Measurements from ENCODE around the gene AMOTL1. TPM values are rescaled to one million over a fixed set of nuclear protein-coding genes. Genes with fewer than 3 reads are reported as not detected.

The AMOTL1 gene
- total and polyA plus RNA-seq, 2 donors from 2014 or later: 6.1 to 52.3 TPM

DNA sequence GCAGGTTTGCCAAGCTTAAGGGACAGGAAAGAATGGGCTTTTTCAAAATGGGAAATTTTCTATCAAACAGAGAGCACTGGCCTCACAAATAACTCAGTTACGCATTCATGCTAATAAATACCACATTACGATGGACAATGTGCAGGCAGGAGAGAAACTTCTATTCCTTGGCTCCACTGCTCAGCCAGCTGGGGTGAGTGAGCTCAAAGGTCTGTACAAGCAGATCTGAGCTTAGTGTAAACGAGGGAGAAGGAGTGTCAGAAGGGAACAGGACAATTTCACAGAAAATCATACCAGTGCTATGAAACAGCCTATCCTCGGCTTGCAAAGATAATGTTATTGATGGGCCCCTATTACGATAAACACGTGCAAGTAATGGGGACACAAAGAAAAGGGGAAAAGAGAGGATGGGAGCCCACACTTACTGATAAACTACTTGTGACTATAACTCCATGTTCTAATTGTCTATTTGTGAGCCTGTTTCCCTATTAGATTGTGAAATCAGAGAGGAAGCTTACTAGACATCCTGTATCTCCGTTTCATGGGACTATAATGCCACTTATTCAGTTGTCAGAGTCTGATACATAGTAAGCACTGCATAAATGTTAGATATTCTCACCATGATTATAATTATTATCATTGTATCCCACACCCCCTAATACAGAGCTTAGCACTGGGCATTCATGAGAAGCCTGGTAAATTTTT, 46.3 kb downstream of the AMOTL1 start:
- Histone ChIP-seq H3K9me3 (ENCODE audit: control insufficient read depth in 2 of 3, insufficient read depth in 1 of 3, low read length in 3 of 3) (no peaks in the 10 kb centered on the region), H3K36me3 (ENCODE audit: control insufficient read depth in 2 of 3, insufficient read depth in 3 of 3, low read length in 3 of 3) (peaks cover 0 to 8% (median 2%) of the 10 kb centered on the region in 3 donors), H3K27ac (ENCODE audit: low read depth in 2 of 2, low read length in 2 of 2) (peak overlapping the region in 1 of 2 donors; percentile 5), H3K4me3 (ENCODE audit: low read length in 3 of 3) (no peak overlapping the region), H3K9ac (ENCODE audit: low read length in 3 of 3) (no peak overlapping the region), H3K4me1 (ENCODE audit: control insufficient read depth in 2 of 3, insufficient read depth in 2 of 3, low read depth in 1 of 3, low read length in 3 of 3) (peaks cover 0 to 6% (median 0%) of the 10 kb centered on the region in 3 donors), H3K27me3 (ENCODE audit: control insufficient read depth, insufficient read depth, low read length) (no peaks in the 10 kb centered on the region)
- TF ChIP-seq CTCF (IDR thresholded peaks at IDR 0.05; ENCODE audit: borderline replicate concordance, extremely low read depth, insufficient read depth): no peak
- intact Hi-C loops (cut with DNase I): no loop called here
- FAIRE-seq (no peak), DNase-seq (no peak)

GRCh38 chr11:94815705-94816344, 47.7 kb downstream of the AMOTL1 start:
- DNase-seq: peak in 1 of 5 donors; percentile 46
- no peaks in the 10 kb centered on the region for H3K27me3 ChIP-seq (ENCODE audit: control insufficient read depth, insufficient read depth, low read length)
- peaks cover under 1 to 8% (median 2%) of the 10 kb centered on the region in 3 donors for H3K36me3 ChIP-seq (ENCODE audit: control insufficient read depth in 2 of 3, insufficient read depth in 3 of 3, low read length in 3 of 3)
- TF ChIP-seq CTCF (IDR thresholded peaks at IDR 0.05; ENCODE audit: borderline replicate concordance, extremely low read depth, insufficient read depth): no peak
- no peak overlapping the region for H3K4me3 ChIP-seq (ENCODE audit: low read length in 3 of 3)
- no peak overlapping the region for H3K27ac ChIP-seq (ENCODE audit: low read depth in 2 of 2, low read length in 2 of 2)
- no peaks in the 10 kb centered on the region for H3K9me3 ChIP-seq (ENCODE audit: control insufficient read depth in 2 of 3, insufficient read depth in 1 of 3, low read length in 3 of 3)
- intact Hi-C loops (cut with DNase I): no loop called here
- no peak overlapping the region for H3K9ac ChIP-seq (ENCODE audit: low read length in 3 of 3)
- H3K4me1 ChIP-seq (ENCODE audit: control insufficient read depth in 2 of 3, insufficient read depth in 2 of 3, low read depth in 1 of 3, low read length in 3 of 3): peaks cover 0 to 6% (median 0%) of the 10 kb centered on the region in 3 donors
- FAIRE-seq: no peak

- no peak overlapping the region for H3K9ac ChIP-seq (ENCODE audit: low read length in 3 of 3)
- intact Hi-C loops (cut with DNase I): no loop called here
- H3K4me1 ChIP-seq (ENCODE audit: control insufficient read depth in 2 of 3, insufficient read depth in 2 of 3, low read depth in 1 of 3, low read length in 3 of 3): no peaks in the 10 kb centered on the region
- no peak overlapping the region for H3K4me3 ChIP-seq (ENCODE audit: low read length in 3 of 3)
- peaks cover 4 to 6% (median 5%) of the 10 kb centered on the region in 3 donors for H3K36me3 ChIP-seq (ENCODE audit: control insufficient read depth in 2 of 3, insufficient read depth in 3 of 3, low read length in 3 of 3)
- no peak for DNase-seq
- H3K27me3 ChIP-seq (ENCODE audit: control insufficient read depth, insufficient read depth, low read length): no peaks in the 10 kb centered on the region
- H3K27ac ChIP-seq (ENCODE audit: low read depth in 2 of 2, low read length in 2 of 2): no peak overlapping the region
- TF ChIP-seq CTCF (IDR thresholded peaks at IDR 0.05; ENCODE audit: borderline replicate concordance, extremely low read depth, insufficient read depth): no peak
- H3K9me3 ChIP-seq (ENCODE audit: control insufficient read depth in 2 of 3, insufficient read depth in 1 of 3, low read length in 3 of 3): no peaks in the 10 kb centered on the region
- FAIRE-seq: no peak
Measured at GRCh38 chr11:94820480-94820879, 52.3 kb downstream of the AMOTL1 start.
